ENCODE measurements around the gene SH3PXD2A. TPM values are rescaled to one million over a fixed set of nuclear protein-coding genes. Genes with fewer than 3 reads are reported as not detected.

SH3PXD2A gene
- total RNA-seq, 1 experiment from 2014 or later = 0.07 TPM

DNA sequence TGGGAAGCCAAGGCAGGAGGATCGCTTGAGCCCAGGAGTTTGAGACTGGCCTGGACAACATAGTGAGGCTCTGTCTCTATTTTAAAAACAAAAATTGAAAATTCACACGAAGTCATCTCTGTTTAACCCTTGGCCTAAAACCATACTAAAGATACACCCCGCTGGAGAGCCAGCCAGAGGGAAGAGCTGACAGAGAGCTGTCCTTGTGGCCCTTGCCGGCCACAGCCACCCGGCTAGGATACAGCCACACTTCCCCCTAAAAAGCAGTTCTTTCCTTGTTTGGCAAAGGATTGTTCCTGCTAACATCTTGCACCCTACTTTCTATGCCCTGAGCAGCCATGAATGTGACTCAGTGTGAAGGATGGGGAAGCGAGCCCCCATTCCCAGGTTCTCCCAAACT, 49.6 kb downstream of the SH3PXD2A start:
- no peak overlapping the region for H3K4me2 ChIP-seq (ENCODE audit: low read depth, low read length, poor library complexity, severe bottlenecking)
- no peaks in the 10 kb centered on the region for H3K79me2 ChIP-seq (ENCODE audit: low read length)
- no peak overlapping the region for H2AFZ ChIP-seq (ENCODE audit: low read length)
- no peaks in the 10 kb centered on the region for H3K4me1 ChIP-seq (ENCODE audit: low read length)
- no peak overlapping the region for H3K27ac ChIP-seq (ENCODE audit: low read length)
- no peaks in the 10 kb centered on the region for H3K9me2 ChIP-seq (replicated peaks; ENCODE audit: insufficient read depth, low read length)
- no peaks in the 10 kb centered on the region for H3K27me3 ChIP-seq (ENCODE audit: low read length)
- no peak for DNase-seq
- no peaks in the 10 kb centered on the region for H3K9me3 ChIP-seq (ENCODE audit: low read length)
- no peak overlapping the region for H3K4me3 ChIP-seq (ENCODE audit: low read length)
- no peaks in the 10 kb centered on the region for H4K20me1 ChIP-seq (ENCODE audit: insufficient read depth, low read depth, low read length)
- no peak overlapping the region for H3K9ac ChIP-seq (ENCODE audit: low read length)
- no peaks in the 10 kb centered on the region for H3K36me3 ChIP-seq (ENCODE audit: insufficient read depth, low read length)

GRCh38 chr10:103804871-103805270, 50.5 kb downstream of the SH3PXD2A start:
- no peaks in the 10 kb centered on the region for H3K36me3 ChIP-seq (ENCODE audit: insufficient read depth, low read length)
- no peak overlapping the region for H3K27ac ChIP-seq (ENCODE audit: low read length)
- H3K79me2 ChIP-seq (ENCODE audit: low read length) = no peaks in the 10 kb centered on the region
- no peak overlapping the region for H3K9ac ChIP-seq (ENCODE audit: low read length)
- H3K9me2 ChIP-seq (replicated peaks; ENCODE audit: insufficient read depth, low read length) = no peaks in the 10 kb centered on the region
- H2AFZ ChIP-seq (ENCODE audit: low read length) = no peak overlapping the region
- no peak overlapping the region for H3K4me2 ChIP-seq (ENCODE audit: low read depth, low read length, poor library complexity, severe bottlenecking)
- no peak overlapping the region for H3K4me3 ChIP-seq (ENCODE audit: low read length)
- H3K27me3 ChIP-seq (ENCODE audit: low read length) = no peaks in the 10 kb centered on the region
- no peak for DNase-seq
- H4K20me1 ChIP-seq (ENCODE audit: insufficient read depth, low read depth, low read length) = no peaks in the 10 kb centered on the region
- H3K9me3 ChIP-seq (ENCODE audit: low read length) = no peaks in the 10 kb centered on the region
- H3K4me1 ChIP-seq (ENCODE audit: low read length) = no peaks in the 10 kb centered on the region

GRCh38 chr10:103803941-103804340, 51.4 kb downstream of the SH3PXD2A start:
- Histone ChIP-seq H3K9me3 (ENCODE audit: low read length) (no peaks in the 10 kb centered on the region), H2AFZ (ENCODE audit: low read length) (no peak overlapping the region), H3K4me3 (ENCODE audit: low read length) (no peak overlapping the region), H3K4me2 (ENCODE audit: low read depth, low read length, poor library complexity, severe bottlenecking) (no peak overlapping the region), H3K79me2 (ENCODE audit: low read length) (no peaks in the 10 kb centered on the region), H3K36me3 (ENCODE audit: insufficient read depth, low read length) (no peaks in the 10 kb centered on the region), H3K27me3 (ENCODE audit: low read length) (no peaks in the 10 kb centered on the region), H3K27ac (ENCODE audit: low read length) (no peak overlapping the region), H3K9me2 (replicated peaks; ENCODE audit: insufficient read depth, low read length) (no peaks in the 10 kb centered on the region), H4K20me1 (ENCODE audit: insufficient read depth, low read depth, low read length) (no peaks in the 10 kb centered on the region), H3K4me1 (ENCODE audit: low read length) (no peaks in the 10 kb centered on the region), H3K9ac (ENCODE audit: low read length) (no peak overlapping the region)
- no peak for DNase-seq

DNA sequence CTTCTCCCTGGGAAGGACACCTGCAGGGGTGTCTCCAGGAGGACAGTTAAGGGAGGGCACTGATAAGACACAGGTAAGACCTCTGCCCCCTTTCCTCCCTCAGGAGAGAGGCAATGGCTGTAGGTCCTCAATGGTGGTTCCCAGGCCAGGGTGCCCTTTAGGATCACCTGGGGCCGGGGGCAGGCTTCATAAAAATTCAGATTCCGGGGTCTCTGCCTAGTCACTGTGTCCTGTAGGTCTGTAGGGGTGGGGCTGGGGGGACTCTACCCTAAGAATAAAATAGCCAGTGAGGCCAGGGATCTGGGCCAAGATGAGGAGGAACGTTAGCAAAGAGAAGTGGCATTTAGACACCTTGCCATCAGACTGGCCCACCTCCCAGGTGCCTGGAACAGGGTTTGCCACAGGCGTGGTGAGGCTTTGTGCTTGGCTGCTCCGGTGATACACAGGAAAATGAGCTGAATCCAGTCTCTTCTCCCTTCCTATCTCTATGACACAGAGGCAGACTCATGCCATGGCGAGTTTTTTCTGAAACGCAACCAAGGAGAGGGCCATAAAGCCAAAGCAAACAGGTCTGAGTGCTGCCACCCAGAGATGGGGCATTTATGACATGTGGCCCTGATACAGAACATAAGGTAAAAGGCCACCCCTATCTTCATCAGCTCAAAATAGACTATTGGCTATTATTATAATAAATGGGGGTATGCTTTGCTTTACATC, 52.6 kb downstream of the SH3PXD2A start:
- Histone ChIP-seq H3K27me3 (ENCODE audit: low read length) (no peaks in the 10 kb centered on the region), H4K20me1 (ENCODE audit: insufficient read depth, low read depth, low read length) (no peaks in the 10 kb centered on the region), H3K9me2 (replicated peaks; ENCODE audit: insufficient read depth, low read length) (no peaks in the 10 kb centered on the region), H3K36me3 (ENCODE audit: insufficient read depth, low read length) (no peaks in the 10 kb centered on the region), H3K4me1 (ENCODE audit: low read length) (no peaks in the 10 kb centered on the region), H3K27ac (ENCODE audit: low read length) (no peak overlapping the region), H3K9me3 (ENCODE audit: low read length) (no peaks in the 10 kb centered on the region), H3K9ac (ENCODE audit: low read length) (no peak overlapping the region), H2AFZ (ENCODE audit: low read length) (no peak overlapping the region), H3K4me2 (ENCODE audit: low read depth, low read length, poor library complexity, severe bottlenecking) (no peak overlapping the region), H3K4me3 (ENCODE audit: low read length) (no peak overlapping the region), H3K79me2 (ENCODE audit: low read length) (no peaks in the 10 kb centered on the region)
- DNase-seq = no peak

DNA sequence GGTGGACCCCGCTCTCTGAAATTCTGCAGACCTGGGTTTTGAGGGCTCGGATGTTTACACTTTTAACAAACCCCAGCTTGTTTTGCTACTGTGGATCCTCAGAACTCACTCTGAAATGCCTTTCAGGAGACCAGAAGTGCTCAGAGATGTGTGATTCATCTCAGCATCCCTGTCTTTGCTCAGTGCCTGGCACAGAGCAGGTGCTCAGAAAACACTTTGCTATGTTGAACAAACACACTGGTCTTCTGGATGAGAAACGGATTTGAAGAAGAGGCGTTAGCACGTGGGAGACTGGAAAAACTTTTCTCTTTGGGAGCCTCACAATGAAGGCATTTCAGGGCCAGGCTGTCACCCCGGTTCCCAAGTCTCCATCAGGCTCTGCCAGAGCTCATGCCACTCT, 53.3 kb downstream of the SH3PXD2A start:
- H2AFZ ChIP-seq (ENCODE audit: low read length) = no peak overlapping the region
- H3K79me2 ChIP-seq (ENCODE audit: low read length) = no peaks in the 10 kb centered on the region
- H3K36me3 ChIP-seq (ENCODE audit: insufficient read depth, low read length) = no peaks in the 10 kb centered on the region
- no peaks in the 10 kb centered on the region for H3K27me3 ChIP-seq (ENCODE audit: low read length)
- no peaks in the 10 kb centered on the region for H4K20me1 ChIP-seq (ENCODE audit: insufficient read depth, low read depth, low read length)
- H3K27ac ChIP-seq (ENCODE audit: low read length) = no peak overlapping the region
- no peaks in the 10 kb centered on the region for H3K9me3 ChIP-seq (ENCODE audit: low read length)
- no peak overlapping the region for H3K9ac ChIP-seq (ENCODE audit: low read length)
- DNase-seq = no peak
- no peaks in the 10 kb centered on the region for H3K9me2 ChIP-seq (replicated peaks; ENCODE audit: insufficient read depth, low read length)
- H3K4me3 ChIP-seq (ENCODE audit: low read length) = no peak overlapping the region
- H3K4me1 ChIP-seq (ENCODE audit: low read length) = no peaks in the 10 kb centered on the region
- no peak overlapping the region for H3K4me2 ChIP-seq (ENCODE audit: low read depth, low read length, poor library complexity, severe bottlenecking)

- H3K9me3 ChIP-seq (ENCODE audit: low read length) = no peaks in the 10 kb centered on the region
- no peak overlapping the region for H3K4me3 ChIP-seq (ENCODE audit: low read length)
- no peaks in the 10 kb centered on the region for H3K27me3 ChIP-seq (ENCODE audit: low read length)
- H3K9ac ChIP-seq (ENCODE audit: low read length) = no peak overlapping the region
- H3K9me2 ChIP-seq (replicated peaks; ENCODE audit: insufficient read depth, low read length) = no peaks in the 10 kb centered on the region
- H3K36me3 ChIP-seq (ENCODE audit: insufficient read depth, low read length) = no peaks in the 10 kb centered on the region
- H3K79me2 ChIP-seq (ENCODE audit: low read length) = no peaks in the 10 kb centered on the region
- no peak overlapping the region for H3K27ac ChIP-seq (ENCODE audit: low read length)
- DNase-seq = no peak
- no peak overlapping the region for H2AFZ ChIP-seq (ENCODE audit: low read length)
- H3K4me1 ChIP-seq (ENCODE audit: low read length) = no peaks in the 10 kb centered on the region
- no peaks in the 10 kb centered on the region for H4K20me1 ChIP-seq (ENCODE audit: insufficient read depth, low read depth, low read length)
- H3K4me2 ChIP-seq (ENCODE audit: low read depth, low read length, poor library complexity, severe bottlenecking) = no peak overlapping the region
Measured at GRCh38 chr10:103800789-103801540, 54.4 kb downstream of the SH3PXD2A start.

GRCh38 chr10:103800089-103800488, 55.3 kb downstream of the SH3PXD2A start:
- H2AFZ ChIP-seq (ENCODE audit: low read length) = no peak overlapping the region
- H3K4me1 ChIP-seq (ENCODE audit: low read length) = no peaks in the 10 kb centered on the region
- H3K9ac ChIP-seq (ENCODE audit: low read length) = no peak overlapping the region
- H3K4me3 ChIP-seq (ENCODE audit: low read length) = no peak overlapping the region
- no peak overlapping the region for H3K4me2 ChIP-seq (ENCODE audit: low read depth, low read length, poor library complexity, severe bottlenecking)
- H4K20me1 ChIP-seq (ENCODE audit: insufficient read depth, low read depth, low read length) = no peaks in the 10 kb centered on the region
- H3K9me2 ChIP-seq (replicated peaks; ENCODE audit: insufficient read depth, low read length) = no peaks in the 10 kb centered on the region
- no peak for DNase-seq
- H3K27me3 ChIP-seq (ENCODE audit: low read length) = no peaks in the 10 kb centered on the region
- H3K79me2 ChIP-seq (ENCODE audit: low read length) = no peaks in the 10 kb centered on the region
- H3K9me3 ChIP-seq (ENCODE audit: low read length) = no peaks in the 10 kb centered on the region
- no peaks in the 10 kb centered on the region for H3K36me3 ChIP-seq (ENCODE audit: insufficient read depth, low read length)
- H3K27ac ChIP-seq (ENCODE audit: low read length) = no peak overlapping the region

- no peak overlapping the region for H3K27ac ChIP-seq (ENCODE audit: low read length)
- no peaks in the 10 kb centered on the region for H3K27me3 ChIP-seq (ENCODE audit: low read length)
- H3K36me3 ChIP-seq (ENCODE audit: insufficient read depth, low read length) = no peaks in the 10 kb centered on the region
- no peak overlapping the region for H3K4me2 ChIP-seq (ENCODE audit: low read depth, low read length, poor library complexity, severe bottlenecking)
- no peaks in the 10 kb centered on the region for H3K9me3 ChIP-seq (ENCODE audit: low read length)
- H3K4me3 ChIP-seq (ENCODE audit: low read length) = no peak overlapping the region
- no peaks in the 10 kb centered on the region for H4K20me1 ChIP-seq (ENCODE audit: insufficient read depth, low read depth, low read length)
- H2AFZ ChIP-seq (ENCODE audit: low read length) = no peak overlapping the region
- H3K4me1 ChIP-seq (ENCODE audit: low read length) = no peaks in the 10 kb centered on the region
- no peaks in the 10 kb centered on the region for H3K9me2 ChIP-seq (replicated peaks; ENCODE audit: insufficient read depth, low read length)
- no peak overlapping the region for H3K9ac ChIP-seq (ENCODE audit: low read length)
- no peaks in the 10 kb centered on the region for H3K79me2 ChIP-seq (ENCODE audit: low read length)
- DNase-seq = no peak
Measured at GRCh38 chr10:103799341-103799740, 56.0 kb downstream of the SH3PXD2A start.

Data from Karpas-422 (cell line).